GM21367 (cell line): ENCODE measurements around the gene CHKA.
A peak's percentile ranks its signal among the peaks of the same experiment; 100 is the strongest.
"Not testable (repeated sequence)": the region's sequence is repeated elsewhere in the genome, so short reads cannot be mapped to it uniquely, and the experiment has no call there.

ENCODE experiments used
- ATAC-seq: cut with Tn5 transposase; IDR thresholded peaks from one replicate; pipeline ENCODE4 v1.9.1; 2021; ENCODE audit not compliant: unreplicated experiment

The CHKA gene

GRCh38 chr11:68116974-68117373 lies 4.2 kb downstream of the CHKA start:
- ATAC-seq, result no peak

- ATAC-seq, result no peak
Observed at GRCh38 chr11:68116126-68116525, 5.1 kb downstream of the CHKA start.

- ATAC-seq, result no peak
Observed at GRCh38 chr11:68115285-68115684, 5.9 kb downstream of the CHKA start.

GRCh38 chr11:68113986-68114385 lies 7.2 kb downstream of the CHKA start:
- ATAC-seq, result no peak

GRCh38 chr11:68107689-68108088 lies 13.5 kb downstream of the CHKA start:
- no peak for ATAC-seq

- no peak for ATAC-seq
Observed at GRCh38 chr11:68106165-68106940, 14.8 kb downstream of the CHKA start.

GRCh38 chr11:68099474-68100405 lies 21.4 kb downstream of the CHKA start:
- ATAC-seq, result no peak

GRCh38 chr11:68099057-68099456 lies 22.1 kb downstream of the CHKA start:
- ATAC-seq, result no peak

GRCh38 chr11:68096962-68097361 lies 24.2 kb downstream of the CHKA start:
- ATAC-seq, result no peak

- ATAC-seq, result no peak
Observed at GRCh38 chr11:68093565-68093964, 27.6 kb downstream of the CHKA start.

GRCh38 chr11:68092946-68093345 lies 28.2 kb downstream of the CHKA start:
- not testable (repeated sequence) for ATAC-seq

GRCh38 chr11:68092411-68092810 lies 28.8 kb downstream of the CHKA start:
- ATAC-seq, result no peak

GRCh38 chr11:68090706-68091105 lies 30.5 kb downstream of the CHKA start:
- ATAC-seq, result peak; percentile 64

GRCh38 chr11:68090287-68090686 lies 30.9 kb downstream of the CHKA start:
- no peak for ATAC-seq

GRCh38 chr11:68089679-68090078 lies 31.5 kb downstream of the CHKA start:
- no peak for ATAC-seq

GRCh38 chr11:68083517-68083916 lies 37.7 kb downstream of the CHKA start:
- ATAC-seq, result no peak

- no peak for ATAC-seq
Observed at GRCh38 chr11:68082481-68082880, 38.7 kb downstream of the CHKA start.

- ATAC-seq, result no peak
Observed at GRCh38 chr11:68081691-68082090, 39.5 kb downstream of the CHKA start.

- no peak for ATAC-seq
Observed at GRCh38 chr11:68080860-68081259, 40.3 kb downstream of the CHKA start.

GRCh38 chr11:68077617-68078582 lies 43.3 kb downstream of the CHKA start:
- ATAC-seq, result no peak
